HG03378 (cell line): Measurements from ENCODE around the gene HOXB6.

Experiments used
- ATAC-seq: cut with Tn5 transposase; IDR thresholded peaks from one replicate; pipeline ENCODE4 v1.9.1; 2021; ENCODE audit warnings: mild to moderate bottlenecking, moderate library complexity; ENCODE audit not compliant: unreplicated experiment

Gene HOXB6

GRCh38 chr17:48624118-48624517, 19.3 kb upstream of the HOXB6 start:
- ATAC-seq, result no peak

DNA sequence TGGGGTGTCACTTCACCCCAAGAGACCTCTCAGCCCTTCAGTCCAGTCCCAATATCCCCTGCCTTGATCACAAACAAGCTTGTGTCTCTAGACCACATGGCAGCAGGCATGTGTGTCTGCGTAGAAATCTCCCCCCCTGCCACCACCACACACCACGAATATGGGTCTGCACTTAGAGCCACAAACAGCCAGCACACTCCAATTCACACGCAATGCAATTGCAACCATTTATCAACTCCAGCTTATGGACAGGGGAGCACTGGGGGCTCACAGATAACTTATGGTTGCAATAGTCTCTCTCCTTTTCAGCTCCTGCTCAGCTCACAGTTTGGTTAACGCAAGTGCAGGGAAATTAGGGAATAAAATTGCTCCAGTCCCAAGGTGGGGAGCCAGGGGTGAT, 18.8 kb upstream of the HOXB6 start:
- ATAC-seq, result no peak

DNA sequence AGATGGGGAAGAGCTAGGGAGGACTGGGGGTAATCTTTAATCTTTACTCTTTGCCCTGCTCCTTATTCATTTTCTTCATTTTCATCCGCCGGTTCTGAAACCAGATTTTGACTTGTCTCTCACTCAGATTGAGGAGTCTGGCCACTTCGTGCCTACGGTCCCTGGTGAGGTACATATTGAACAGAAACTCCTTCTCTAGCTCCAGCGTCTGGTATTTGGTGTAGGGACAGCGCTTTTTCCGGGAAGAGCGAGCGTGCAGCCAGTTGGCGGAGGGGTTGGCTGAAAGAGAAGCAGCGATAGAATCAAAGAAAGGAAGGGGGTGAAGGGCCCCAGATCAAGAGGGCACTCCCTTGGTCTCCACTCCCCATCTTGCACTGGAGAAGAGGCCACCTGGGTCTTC, 18.1 kb upstream of the HOXB6 start:
- no peak for ATAC-seq

DNA sequence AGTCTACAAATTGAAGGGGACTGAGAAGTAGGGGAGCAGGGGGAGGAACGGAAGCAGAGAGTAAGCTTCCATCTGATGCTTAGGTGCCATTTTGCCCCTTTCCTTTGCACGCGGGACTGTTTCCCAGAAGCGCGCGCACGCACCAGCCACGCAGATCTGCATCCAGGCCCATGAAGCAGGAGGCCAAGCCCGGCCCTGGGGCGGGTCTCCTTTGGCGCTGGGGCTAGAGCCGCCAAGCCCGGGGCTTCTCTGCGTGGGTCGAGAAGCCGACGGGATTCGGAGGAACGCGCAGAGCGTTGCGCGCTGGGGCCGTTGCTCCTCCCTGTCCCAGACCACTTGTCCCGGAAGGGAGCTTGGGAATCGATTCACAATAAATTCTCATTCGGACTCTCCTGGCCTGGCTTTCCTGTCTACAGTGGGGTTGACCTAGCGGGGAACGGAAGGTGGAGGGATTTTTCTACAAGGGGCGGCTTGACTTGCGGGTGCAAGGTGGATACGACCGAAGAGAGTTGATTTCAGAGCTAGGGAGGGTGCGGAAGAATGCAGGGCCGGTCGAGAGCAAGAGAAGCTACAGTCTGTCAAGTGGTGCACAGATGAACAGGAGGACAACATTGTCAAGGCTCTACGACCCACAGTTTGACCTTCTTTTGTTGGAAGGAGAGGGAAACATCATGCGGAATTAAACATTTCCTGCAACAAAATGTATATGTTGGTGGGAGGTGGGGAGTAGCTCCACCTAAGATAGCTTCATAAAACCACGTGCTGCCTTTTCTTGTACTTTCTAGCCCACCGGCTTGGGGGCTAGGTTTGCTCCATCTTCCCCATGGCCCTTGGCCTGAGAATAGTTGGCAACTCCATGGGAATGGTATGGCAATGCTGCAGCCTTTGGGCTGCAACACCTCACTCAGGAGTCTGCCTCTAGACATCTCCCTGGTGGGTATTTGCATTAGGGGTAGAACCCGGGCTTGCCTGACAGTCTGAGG, 16.9 kb upstream of the HOXB6 start:
- no peak for ATAC-seq

GRCh38 chr17:48620461-48621139, 15.8 kb upstream of the HOXB6 start:
- ATAC-seq, result no peak

- no peak for ATAC-seq
These were observed 15.2 kb upstream of the HOXB6 start for GRCh38 chr17:48619826-48620449.

DNA sequence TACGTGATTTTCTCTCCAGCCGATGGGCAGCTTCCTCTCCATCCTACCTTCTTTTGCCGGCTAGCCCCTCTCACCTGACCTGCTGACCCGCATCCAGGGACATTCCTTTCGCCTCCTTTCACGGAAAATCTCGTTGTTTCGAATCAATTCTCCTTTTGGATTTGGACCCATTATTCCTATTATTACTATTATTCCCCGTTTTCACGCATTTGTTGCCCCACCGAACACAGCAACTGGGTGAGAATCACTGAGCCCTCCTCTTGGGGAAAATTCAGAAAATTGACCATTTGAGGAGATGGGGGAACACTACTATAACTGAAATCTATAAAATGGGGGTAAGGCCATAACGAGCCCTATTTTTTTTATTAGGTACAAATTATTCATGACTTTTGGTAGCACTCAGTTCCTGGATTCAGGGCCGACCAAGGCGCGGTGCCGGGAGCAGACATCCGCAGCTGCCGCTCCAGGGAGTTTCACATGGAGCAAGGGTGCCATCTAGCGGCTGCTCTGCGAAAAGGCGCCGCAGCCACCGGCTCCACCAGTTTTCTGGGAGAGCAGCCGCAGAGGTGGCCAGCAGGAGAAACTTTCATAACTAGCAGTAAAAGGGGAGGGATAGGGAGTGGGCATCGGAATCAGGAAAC, 13.6 kb upstream of the HOXB6 start:
- ATAC-seq, result no peak

DNA sequence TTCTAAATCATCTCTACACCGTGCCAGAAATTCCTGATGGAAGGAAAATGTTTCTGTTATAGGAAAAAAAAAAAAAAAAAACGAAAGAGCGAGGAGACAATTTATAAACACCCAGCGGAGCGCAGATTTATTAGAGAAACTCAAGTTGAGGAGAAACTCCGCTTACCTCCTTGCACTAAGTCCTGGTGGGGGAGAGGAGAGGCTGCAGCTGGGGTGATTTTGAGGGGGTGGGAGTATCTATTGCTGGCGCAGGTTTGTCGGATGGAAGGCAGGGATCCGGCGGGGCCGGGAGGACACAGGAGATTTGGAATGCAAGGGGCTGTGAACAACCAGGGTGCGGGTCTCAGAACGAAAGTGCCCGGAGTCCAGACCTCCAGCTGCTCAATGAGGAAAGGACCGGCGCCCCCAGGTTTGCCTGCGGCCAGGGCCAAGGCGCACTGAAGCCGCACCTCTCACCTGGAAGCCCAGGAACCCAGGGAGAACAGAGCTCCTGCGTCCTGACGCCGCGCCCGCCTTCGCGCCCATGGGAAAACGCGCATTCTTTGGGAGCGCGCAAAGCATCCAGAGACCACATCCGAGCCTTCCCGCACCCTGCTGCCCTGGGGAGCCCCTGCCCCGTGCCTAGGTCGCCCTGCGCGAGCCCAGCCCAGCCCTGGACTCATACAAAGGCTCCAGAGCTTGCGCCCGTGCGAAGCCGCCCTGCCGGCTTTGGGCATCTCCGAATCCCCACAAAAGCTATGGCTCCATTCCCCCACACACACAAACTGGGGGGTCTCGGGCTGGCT, 12.9 kb upstream of the HOXB6 start:
- ATAC-seq, result no peak

DNA sequence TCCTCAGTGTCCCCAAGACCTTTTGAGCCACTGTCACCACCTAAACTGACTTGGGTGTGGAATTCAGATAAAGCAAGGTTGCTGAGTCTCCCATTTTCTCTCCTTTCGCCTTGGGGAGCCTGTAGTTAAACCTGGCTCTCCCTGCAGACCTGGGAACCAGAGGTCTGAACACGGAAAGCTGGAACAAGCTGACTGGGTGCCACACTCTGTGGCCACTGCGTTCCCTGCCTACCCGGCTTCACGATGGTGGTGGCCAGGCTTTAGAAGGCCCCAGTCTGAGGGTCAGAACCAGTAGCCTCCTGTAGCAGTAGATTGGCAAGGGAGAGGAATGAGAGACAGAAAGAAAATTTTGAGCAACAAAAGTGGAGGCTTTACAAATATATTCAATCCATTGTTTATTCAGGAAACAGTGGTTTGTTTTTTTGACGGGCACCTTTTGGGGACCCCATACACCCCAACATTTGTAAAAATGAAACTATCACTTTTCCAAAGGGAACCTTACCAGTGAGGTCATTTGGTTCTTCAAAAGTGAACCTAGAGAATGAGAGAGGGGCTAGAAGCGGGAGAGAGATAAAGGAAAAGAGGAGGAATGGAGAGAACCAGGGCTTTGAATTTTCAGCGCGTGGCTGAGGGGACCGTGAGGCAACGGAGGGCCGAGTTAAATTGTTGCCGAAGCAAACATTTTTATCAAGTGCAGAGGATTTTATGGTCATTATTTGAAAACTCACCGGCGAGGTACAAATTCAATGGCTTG, 12.1 kb upstream of the HOXB6 start:
- no peak for ATAC-seq

- ATAC-seq, result no peak
These were observed 11.4 kb upstream of the HOXB6 start for GRCh38 chr17:48615963-48616716.

GRCh38 chr17:48615047-48615962, 10.5 kb upstream of the HOXB6 start, which contains the start of gene HOXB8:
TSS of gene HOXB8 (minus strand) at chr17:48615292. CDS start at chr17:48614704, 588 bp downstream.
- ATAC-seq, result no peak

DNA sequence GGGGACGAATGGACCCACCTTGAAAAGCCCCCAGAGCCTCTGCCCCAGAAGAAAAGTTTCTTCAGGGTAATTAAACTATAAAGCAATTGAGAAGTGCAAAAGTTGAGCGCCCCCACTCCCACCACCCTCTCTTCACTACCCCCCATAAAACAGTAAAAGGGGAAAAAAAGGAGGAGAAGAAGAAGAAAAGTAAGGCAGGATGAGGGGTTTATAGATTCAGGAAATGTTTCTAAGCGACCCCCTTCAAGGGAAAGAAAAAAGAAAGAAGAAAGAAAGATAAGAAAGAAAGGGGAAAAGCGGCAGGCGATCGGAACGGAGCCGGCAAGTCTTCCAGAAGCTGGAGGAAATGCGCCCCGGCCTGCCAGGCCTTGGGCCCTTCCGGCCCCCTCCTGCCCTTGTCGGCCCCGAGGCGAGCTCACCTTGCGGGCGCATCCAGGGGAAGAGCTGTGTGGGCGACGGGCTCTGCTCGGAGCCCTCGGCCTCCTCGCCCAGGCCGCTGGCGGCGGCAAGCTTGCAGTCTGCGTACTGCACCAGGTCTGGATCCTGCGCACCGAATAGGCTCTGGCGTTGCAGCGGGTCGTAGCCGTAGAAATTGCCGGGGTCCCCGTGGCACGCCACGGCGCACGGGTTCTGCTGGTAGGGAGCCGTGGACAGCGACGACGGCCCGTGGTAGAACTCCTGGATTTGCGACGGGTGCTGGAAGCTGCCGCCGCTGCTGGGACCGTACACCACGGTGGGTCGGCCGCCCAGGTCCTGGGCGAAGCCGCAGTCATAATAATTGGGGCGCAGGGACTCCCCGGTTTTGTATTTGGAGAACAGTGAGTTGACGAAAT, 9.3 kb upstream of the HOXB6 start:
- no peak for ATAC-seq

DNA sequence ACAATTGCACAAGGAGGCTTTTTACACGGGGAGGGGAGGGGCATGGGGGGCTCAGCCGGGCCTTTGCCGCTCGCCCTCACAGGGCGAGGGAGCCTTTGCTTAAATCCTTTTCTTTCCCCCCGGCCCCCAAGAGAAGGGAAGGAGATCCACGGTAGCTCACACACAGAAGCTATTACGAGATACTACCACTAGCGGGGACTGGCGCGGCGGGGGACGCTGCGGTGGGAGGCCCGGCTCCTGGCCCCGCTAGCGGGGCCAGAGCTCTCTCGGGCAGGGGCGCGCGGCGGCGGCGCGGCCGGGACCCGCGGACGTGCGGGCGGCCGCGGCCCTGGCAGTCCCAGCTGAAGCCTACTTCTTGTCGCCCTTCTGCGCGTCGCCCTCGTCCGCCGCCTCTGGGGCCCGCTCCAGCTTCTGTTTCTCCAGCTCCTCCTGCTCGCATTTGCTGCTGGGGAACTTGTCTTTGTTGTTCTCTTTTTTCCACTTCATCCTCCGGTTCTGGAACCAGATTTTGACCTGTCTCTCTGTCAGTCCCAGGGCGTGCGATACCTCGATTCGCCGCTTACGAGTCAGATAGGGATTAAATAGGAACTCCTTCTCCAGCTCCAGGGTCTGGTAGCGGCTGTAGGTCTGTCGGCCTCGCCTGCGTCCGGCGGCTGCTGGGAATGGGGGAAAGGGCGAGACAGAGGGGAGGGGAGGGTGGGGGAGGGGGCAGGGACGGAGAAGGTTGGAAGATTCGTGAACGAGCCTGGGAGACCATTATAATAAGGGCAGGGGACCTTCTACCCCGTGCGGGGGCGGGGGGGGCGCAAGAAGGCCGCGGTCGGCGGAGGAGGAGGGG, 8.3 kb upstream of the HOXB6 start:
- no peak for ATAC-seq

GRCh38 chr17:48612456-48612853, 7.7 kb upstream of the HOXB6 start:
- no peak for ATAC-seq

GRCh38 chr17:48611681-48612455, 7.1 kb upstream of the HOXB6 start:
- ATAC-seq, result no peak
